Transverse colon (tissue), 4 donors: ENCODE results near the gene CCS. TPM values are rescaled to one million over a fixed set of nuclear protein-coding genes. Genes with fewer than 3 reads are reported as not detected.
A peak's percentile ranks its signal among the peaks of the same experiment; 100 is the strongest.
"Not testable (repeated sequence)": the region's sequence is repeated elsewhere in the genome, so short reads cannot be mapped to it uniquely, and the experiment has no call there.

Source experiments
- DNase-seq: peaks from one replicate; pipeline ENCODE4 v3.0.0-alpha.2; 2019
- H3K27ac ChIP-seq, 4 donors: fragments of 200-600 bp; sonication (generic); 2 replicates each; pipeline ENCODE4 v1.5.1; 2016 to 2018; ENCODE audit warnings: inconsistent platforms in 4 of 4
- H3K27me3 ChIP-seq: fragments of 200-600 bp; sonication (generic); 2 replicates; pipeline ENCODE4 v1.5.1; 2017; ENCODE audit warnings: inconsistent platforms
- H3K36me3 ChIP-seq, 4 donors: fragments of 200-600 bp; sonication (generic); 2 replicates each; pipeline ENCODE4 v1.5.1; 2017 to 2019; ENCODE audit warnings: inconsistent platforms in 4 of 4
- H3K4me1 ChIP-seq, 4 donors: fragments of 200-600 bp; sonication (generic); 2 replicates each; pipeline ENCODE4 v1.5.1; 2017 to 2020; ENCODE audit warnings: inconsistent platforms in 4 of 4
- H3K4me3 ChIP-seq, 4 donors: fragments of 200-600 bp; sonication (generic); 1 replicate in 1 of 4; 2 replicates in 3 of 4; pipeline versions ENCODE4 v1.5.1 to v1.6.1; 2017 to 2019; ENCODE audit warnings: inconsistent platforms in 4 of 4
- H3K9me3 ChIP-seq, 2 donors: fragments of 200-600 bp; sonication (generic); 2 replicates each; pipeline ENCODE4 v1.5.1; 2017 to 2019; ENCODE audit warnings: inconsistent platforms in 2 of 2
- EP300 ChIP-seq: sonication (generic); formaldehyde crosslinking; IDR thresholded peaks from one replicate; pipeline ENCODE4 v1.6.1; 2017; ENCODE audit warnings: antibody characterized with exemption, low read depth
- POLR2A ChIP-seq: fragments of 450-650 bp; IDR thresholded peaks from one replicate; pipeline ENCODE4 v1.6.1; 2016; ENCODE audit warnings: antibody characterized with exemption, mild to moderate bottlenecking, moderate library complexity
- POLR2AphosphoS5 ChIP-seq, 3 donors: sonication (generic); formaldehyde crosslinking; IDR thresholded peaks; one replicate each; pipeline ENCODE4 v1.6.1; 2016; ENCODE audit warnings: antibody characterized with exemption in 3 of 3
- WGBS, 2 donors: methylation state at CpG; one replicate each; pipeline ENCODE4 v1.1.5; 2018; ENCODE audit warnings: low coverage in 1 of 2; 5-methylcytosine and 5-hydroxymethylcytosine counted together
- in situ Hi-C, 4 donors: fragments of 200-750 bp; cut with MboI; loops; one replicate each; pipeline versions ENCODE4 v1.15.0 to v1.15.1; 2017; ENCODE audit warnings: low sequenced_read_pairs in 3 of 4, low pct_ligation_motif_present in 1 of 4, low pct_unique_long_range_greater_than_20kb in 1 of 4
- intact Hi-C: fragments of 100-400 bp; cut with DNase I; formaldehyde crosslinking; loops from one replicate; pipeline ENCODE4 v1.15.1; 2023; ENCODE audit warnings: low total_unique reads
- total RNA-seq, 4 donors: library from RNA; depleted of rRNA; stranded (reverse); fragments of >200 nt; gene quantifications; one replicate each; pipeline ENCODE4 v1.1.0, GENCODE V29; 2016
- TF ChIP-seq, protein P1 (sequence below), 5 experiments: fragments of 200-600 bp in 3 of 5; fragments of 450-650 bp in 2 of 5; sonication (generic) in 3 of 5; IDR thresholded peaks; 1 replicate in 2 of 5; 2 replicates in 3 of 5; pipeline ENCODE4 v1.5.1; 2016 to 2017; ENCODE audit warnings: antibody characterized with exemption in 5 of 5, inconsistent platforms in 3 of 5, mild to moderate bottlenecking in 2 of 5, moderate library complexity in 1 of 5

The CCS gene, protein sequence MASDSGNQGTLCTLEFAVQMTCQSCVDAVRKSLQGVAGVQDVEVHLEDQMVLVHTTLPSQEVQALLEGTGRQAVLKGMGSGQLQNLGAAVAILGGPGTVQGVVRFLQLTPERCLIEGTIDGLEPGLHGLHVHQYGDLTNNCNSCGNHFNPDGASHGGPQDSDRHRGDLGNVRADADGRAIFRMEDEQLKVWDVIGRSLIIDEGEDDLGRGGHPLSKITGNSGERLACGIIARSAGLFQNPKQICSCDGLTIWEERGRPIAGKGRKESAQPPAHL
- 10 to 100 TPM; 37.4 to 82.0 (median 49.5) TPM for total RNA-seq

DNA sequence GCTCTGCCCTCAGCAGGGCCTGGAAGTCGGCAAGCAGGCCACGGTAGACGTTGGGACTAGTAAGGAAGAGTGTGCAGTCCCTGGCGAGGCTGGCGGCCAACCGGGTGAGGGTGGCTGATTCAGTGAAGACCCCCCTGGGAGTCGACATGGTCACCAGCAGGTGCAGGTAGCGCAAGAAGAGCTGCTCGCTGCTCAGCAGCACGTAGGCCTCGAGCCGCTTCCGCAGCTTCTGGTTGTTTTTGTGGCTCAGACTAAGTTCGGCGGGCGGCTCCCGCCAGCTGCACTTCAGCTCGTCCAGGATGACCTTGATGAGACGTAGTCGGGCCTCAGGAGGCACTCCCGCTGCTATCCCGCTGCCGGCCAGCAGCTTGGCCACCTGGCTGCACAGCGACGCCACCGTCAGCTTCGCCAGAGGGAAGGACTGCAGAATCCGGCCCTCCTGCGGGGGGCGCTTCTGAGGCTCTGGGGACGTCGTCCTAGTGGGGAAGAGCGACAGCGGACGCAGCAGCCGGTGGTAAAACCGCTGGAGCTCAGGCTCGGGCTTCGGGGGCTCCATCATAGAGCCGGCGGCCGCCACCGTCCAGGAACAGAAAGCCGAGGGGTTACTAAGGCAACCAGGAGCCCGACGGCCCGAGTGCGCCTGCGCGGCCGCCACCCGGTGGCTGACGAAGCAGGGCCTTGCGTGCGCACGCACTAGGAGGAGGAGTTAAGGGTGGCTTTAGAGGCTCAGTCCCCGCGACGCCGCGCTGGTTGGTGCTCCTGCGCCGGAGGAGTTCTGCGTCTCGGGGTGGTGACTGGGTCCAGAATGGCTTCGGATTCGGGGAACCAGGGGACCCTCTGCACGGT, at the start of gene CCS, which contains the start of gene CCDC87:
Gene CCS (plus strand): TSS at position 729 of the 846 bp plus-strand sequence. CDS start 77 bp downstream, at position 806.
Gene CCDC87 (minus strand): TSS at position 607 of the 846 bp plus-strand sequence. CDS start 48 bp downstream, at position 559.
- in situ Hi-C loops (no loop called here), intact Hi-C loops (no loop called here)
- Histone ChIP-seq H3K36me3 (no peaks in the 10 kb centered on the region), H3K27me3 (no peaks in the 10 kb centered on the region), H3K4me1 (peaks cover 27 to 38% (median 29%) of the 10 kb centered on the region in 4 donors), H3K9me3 (no peaks in the 10 kb centered on the region), H3K27ac (peak within 1 kb of the TSS; percentile 82 to 89 (median 88)), H3K4me3 (peak within 1 kb of the TSS; percentile 48 to 75 (median 62))
- peak; percentile 99 for DNase-seq
- WGBS, 2 donors: 15% methylated on average over 68 of the region's 68 CpGs; no CpG with 5 or more reads in 1 of the 2 donors
- TF ChIP-seq EP300 (no peak), POLR2AphosphoS5 (IDR thresholded peaks at IDR 0.05) (peak; percentile 96 to 98 (median 97)), POLR2A (peak; percentile 90)
- TF ChIP-seq, protein P1, sequence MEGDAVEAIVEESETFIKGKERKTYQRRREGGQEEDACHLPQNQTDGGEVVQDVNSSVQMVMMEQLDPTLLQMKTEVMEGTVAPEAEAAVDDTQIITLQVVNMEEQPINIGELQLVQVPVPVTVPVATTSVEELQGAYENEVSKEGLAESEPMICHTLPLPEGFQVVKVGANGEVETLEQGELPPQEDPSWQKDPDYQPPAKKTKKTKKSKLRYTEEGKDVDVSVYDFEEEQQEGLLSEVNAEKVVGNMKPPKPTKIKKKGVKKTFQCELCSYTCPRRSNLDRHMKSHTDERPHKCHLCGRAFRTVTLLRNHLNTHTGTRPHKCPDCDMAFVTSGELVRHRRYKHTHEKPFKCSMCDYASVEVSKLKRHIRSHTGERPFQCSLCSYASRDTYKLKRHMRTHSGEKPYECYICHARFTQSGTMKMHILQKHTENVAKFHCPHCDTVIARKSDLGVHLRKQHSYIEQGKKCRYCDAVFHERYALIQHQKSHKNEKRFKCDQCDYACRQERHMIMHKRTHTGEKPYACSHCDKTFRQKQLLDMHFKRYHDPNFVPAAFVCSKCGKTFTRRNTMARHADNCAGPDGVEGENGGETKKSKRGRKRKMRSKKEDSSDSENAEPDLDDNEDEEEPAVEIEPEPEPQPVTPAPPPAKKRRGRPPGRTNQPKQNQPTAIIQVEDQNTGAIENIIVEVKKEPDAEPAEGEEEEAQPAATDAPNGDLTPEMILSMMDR (IDR thresholded peaks at IDR 0.05): peak; percentile 59 to 96 (median 69)

DNA sequence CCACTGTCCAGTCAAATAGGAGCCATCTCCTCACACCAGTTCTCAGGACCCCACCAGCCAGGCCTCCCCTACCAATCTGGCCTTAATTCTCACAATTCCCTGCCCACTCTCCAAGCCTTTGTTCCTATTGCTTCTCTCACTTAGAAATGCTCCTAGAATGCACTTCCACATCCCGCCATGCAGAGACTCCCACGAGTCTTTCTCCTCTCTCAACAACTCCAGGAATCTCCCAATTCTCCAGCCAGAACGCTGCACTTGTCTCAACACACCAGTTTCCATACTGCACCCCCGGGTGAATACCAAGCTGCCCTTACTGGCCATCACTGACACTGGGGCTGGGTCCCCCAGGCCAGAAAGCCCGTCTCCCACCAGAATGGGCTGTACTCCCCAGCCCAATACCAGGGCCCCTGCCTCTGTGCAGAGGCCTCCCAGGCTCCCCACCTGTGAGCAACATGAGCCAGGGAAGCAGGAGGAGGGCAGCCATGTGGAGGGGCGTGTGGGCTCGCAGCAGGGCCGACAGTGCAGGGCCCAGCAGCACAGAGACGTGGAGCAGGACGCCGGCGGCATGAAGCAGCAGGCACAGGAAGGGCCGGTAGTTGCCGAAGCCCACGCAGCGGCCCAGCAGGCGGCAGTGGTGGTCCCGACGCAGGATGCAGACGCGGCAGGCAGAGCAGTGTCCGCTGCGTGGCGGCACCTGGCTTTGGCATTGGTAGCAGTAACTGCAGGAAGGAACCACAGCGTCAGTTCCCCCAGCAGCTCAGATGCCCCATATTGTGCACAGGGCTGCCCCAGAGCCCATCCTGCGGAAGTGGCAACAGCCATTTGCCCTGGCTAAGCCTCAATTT, 49.5 kb upstream of the CCS start:
- peak; percentile 60 for DNase-seq

DNA sequence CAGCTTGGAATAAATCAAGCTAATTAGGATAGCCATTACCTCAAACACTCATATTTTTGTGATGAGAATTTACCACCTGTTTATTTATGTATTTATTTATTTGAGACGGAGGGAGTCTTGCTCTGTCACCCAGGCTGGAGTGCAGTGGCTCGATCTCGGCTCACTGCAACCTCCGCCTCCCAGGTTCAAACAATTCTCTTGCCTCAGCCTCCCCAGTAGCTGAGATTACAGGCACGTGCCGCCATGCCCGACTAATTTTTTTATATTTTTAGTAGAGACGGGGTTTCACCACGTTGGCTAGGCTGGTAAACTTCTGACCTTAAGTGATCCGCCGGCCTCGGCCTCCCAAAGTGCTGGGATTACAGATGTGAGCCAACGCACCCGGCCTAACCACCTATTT, 48.0 kb upstream of the CCS start:
- H3K4me3 ChIP-seq: peak overlapping the region in 2 of 4 donors; percentile 86 to 92
- intact Hi-C loops, DNase-seq, in situ Hi-C loops, H3K9me3 ChIP-seq, H3K36me3 ChIP-seq: not testable (repeated sequence)
- WGBS, 2 donors: 58 to 61% methylated on average over 10 to 14 of the region's 14 CpGs
- peaks cover 6 to 30% (median 19%) of the 10 kb centered on the region in 4 donors for H3K4me1 ChIP-seq
- H3K27me3 ChIP-seq: peaks cover 11% of the 10 kb centered on the region
- H3K27ac ChIP-seq: peak overlapping the region in 3 of 4 donors; percentile 85 to 88 (median 86)

More for the DNA sequence above, 49.5 kb upstream of the CCS start:
- H3K27ac ChIP-seq: peak overlapping the region in 1 of 4 donors; percentile 20
- intact Hi-C loops (no loop called here), in situ Hi-C loops (no loop called here)
- TF ChIP-seq, protein P1 (IDR thresholded peaks at IDR 0.05): peak in 2 of 5 experiments; percentile 13 to 20
- TF ChIP-seq POLR2AphosphoS5 (IDR thresholded peaks at IDR 0.05): no peak
- H3K9me3 ChIP-seq: no peaks in the 10 kb centered on the region
- 66 to 71% methylated on average over 2 to 10 of the region's 26 CpGs for WGBS, 2 donors
- H3K4me3 ChIP-seq: no peak overlapping the region
- H3K36me3 ChIP-seq: no peaks in the 10 kb centered on the region
- H3K27me3 ChIP-seq: peaks cover 11% of the 10 kb centered on the region
- H3K4me1 ChIP-seq: peaks cover 6 to 30% (median 19%) of the 10 kb centered on the region in 4 donors

DNA sequence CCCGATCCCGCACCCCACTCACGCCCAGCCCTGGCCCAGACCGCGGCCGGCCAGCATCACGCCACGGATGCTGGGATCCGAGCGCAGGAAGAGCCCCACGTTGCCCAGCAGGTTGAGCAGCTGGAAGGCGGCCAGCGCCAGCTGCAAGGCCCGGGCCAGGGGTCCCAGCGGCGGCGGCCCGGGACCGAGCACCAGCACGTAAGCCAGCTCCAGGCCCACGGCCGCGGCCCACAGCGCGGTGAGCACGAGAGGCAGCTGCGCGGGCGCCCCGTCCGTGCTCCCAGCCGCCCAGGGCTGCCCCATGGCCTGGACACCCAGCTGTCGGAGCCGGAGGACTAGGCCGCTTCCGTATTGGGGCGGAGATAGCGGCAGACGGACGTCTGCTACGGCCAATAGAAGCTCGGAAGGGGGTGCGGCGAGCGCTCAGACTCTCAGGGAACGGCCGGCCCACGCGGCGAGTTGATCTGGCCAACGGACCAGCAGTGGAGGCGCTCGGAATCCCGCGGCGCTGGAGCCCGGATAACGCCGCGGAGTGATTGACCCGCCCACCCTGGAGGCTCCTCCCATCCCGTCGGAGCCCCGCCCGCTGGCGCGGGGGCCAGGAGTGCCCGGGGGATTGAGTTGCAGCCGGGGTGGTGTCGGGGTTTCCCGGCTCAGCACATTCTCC, 47.2 kb upstream of the CCS start, which contains the start of gene ZDHHC24:
Gene ZDHHC24 (minus strand): TSS at position 348 of the 667 bp plus-strand sequence. CDS start 45 bp downstream, at position 303.
- Histone ChIP-seq H3K9me3 (no peaks in the 10 kb centered on the region), H3K36me3 (no peaks in the 10 kb centered on the region), H3K4me1 (peaks cover 6 to 30% (median 19%) of the 10 kb centered on the region in 4 donors), H3K4me3 (peak within 1 kb of the TSS; percentile 48 to 92 (median 76)), H3K27ac (peak within 1 kb of the TSS; percentile 78 to 88 (median 86)), H3K27me3 (peaks cover 11% of the 10 kb centered on the region)
- DNase-seq: peak; percentile 97
- TF ChIP-seq POLR2A (peak; percentile 60), POLR2AphosphoS5 (IDR thresholded peaks at IDR 0.05) (peak; percentile 39 to 85 (median 69))
- TF ChIP-seq, protein P1 (IDR thresholded peaks at IDR 0.05): no peak
- intact Hi-C loops: no loop called here
- in situ Hi-C loops: no loop called here
- 0% methylated on average over 20 of the region's 71 CpGs; no CpG with 5 or more reads in 1 of the 2 donors for WGBS, 2 donors
